HTR-8/SVneo (cell line): ENCODE measurements around the gene TRRAP.

Experiments
- DNase-seq: peaks from one replicate; pipeline ENCODE4 v3.0.0; 2011; ENCODE audit warnings: low spot score, mixed read lengths; ENCODE audit not compliant: insufficient read length
- FAIRE-seq: peaks from 2 replicates; lab custom pipeline; 2011; peaks lifted over from hg19 to GRCh38; lab: Jason Lieb, UNC

TRRAP gene

DNA sequence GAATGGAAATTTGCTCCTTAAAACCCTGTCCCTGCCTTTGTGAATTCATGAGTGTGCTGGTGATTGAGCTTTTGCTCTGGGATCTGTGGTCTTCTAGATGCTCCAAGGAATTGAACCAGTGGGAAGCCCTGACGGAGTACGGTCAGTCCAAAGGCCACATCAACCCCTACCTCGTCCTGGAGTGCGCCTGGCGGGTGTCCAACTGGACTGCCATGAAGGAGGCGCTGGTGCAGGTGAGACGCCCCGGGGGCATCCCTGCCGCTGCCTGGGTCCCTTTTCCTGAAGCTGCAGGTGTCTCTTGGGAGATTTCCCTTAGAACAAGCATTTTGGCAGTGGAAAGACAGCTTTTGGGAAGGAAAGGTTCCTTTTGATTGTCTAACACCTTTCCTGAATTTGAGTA lies 100.3 kb downstream of the TRRAP start:
- DNase-seq, result no peak
- no peak for FAIRE-seq

GRCh38 chr7:98981701-98982100 lies 103.4 kb downstream of the TRRAP start:
- FAIRE-seq (no peak), DNase-seq (no peak)

GRCh38 chr7:98982686-98983085 lies 104.4 kb downstream of the TRRAP start:
- DNase-seq (no peak), FAIRE-seq (no peak)

- DNase-seq, result no peak
- FAIRE-seq, result no peak
Measured at GRCh38 chr7:98984126-98984525, 105.8 kb downstream of the TRRAP start.

DNA sequence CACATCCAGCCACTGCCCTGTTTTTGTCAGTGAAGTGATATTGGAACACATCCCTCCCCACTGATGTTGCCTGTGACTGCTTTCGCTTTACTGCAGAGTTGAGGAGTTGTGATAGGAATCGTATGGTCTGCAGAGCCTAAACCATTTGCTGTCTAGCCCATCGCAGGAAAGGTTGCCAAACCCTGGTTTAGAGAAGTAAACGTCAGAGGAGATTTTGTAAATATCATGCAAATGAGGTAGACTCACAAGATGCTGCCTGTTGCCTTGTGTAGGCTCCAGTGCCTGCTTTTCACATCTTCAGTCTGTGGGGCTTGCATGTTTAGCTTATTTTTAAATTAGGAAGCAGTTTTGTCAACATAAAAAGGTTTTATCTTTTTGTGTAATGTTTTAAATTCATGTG lies 107.1 kb downstream of the TRRAP start:
- DNase-seq (no peak), FAIRE-seq (no peak)

- no peak for FAIRE-seq
- DNase-seq, result no peak
Measured at GRCh38 chr7:98985945-98986344, 107.6 kb downstream of the TRRAP start.

GRCh38 chr7:98988641-98989040 lies 110.3 kb downstream of the TRRAP start:
- FAIRE-seq (no peak), DNase-seq (no peak)

DNA sequence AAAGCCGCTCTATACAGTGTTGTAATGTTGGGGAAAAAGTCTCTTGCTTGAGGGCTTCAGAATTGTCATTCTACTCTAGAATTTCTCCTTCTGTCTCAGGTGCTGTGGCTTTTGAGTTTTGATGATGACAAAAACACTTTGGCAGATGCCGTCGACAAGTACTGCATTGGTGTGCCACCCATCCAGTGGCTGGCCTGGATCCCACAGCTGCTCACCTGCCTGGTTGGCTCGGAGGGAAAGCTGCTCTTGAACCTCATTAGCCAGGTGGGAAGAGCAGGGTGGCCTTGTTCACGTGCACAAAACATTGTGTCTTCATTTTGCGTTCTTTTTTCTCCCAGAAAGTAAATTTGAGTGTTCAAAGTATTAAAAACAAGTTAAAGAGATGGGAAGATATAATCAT lies 112.0 kb downstream of the TRRAP start:
- FAIRE-seq, result no peak

GRCh38 chr7:98991141-98991540 lies 112.8 kb downstream of the TRRAP start:
- DNase-seq, result no peak
- no peak for FAIRE-seq

More for the DNA sequence above, 112.0 kb downstream of the TRRAP start:
- no peak for DNase-seq

DNA sequence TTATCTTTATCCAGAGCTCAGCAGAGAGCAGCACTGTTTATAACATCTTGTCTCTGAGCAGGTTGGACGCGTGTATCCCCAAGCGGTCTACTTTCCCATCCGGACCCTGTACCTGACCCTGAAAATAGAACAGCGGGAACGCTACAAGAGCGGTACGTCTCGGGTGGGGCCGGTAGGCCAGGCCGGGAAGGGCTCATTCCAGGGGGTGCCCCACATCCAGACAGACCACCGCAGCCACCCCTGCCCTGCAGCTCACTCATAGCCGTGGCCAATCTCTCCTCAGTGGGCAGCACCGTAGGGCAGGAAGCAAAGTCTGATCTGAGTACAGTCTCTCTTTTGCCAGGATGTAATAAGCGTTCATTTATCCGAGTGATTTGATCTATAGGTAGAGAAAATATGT lies 113.7 kb downstream of the TRRAP start:
- DNase-seq (no peak), FAIRE-seq (no peak)

GRCh38 chr7:98993024-98993897 lies 114.9 kb downstream of the TRRAP start:
- no peak for FAIRE-seq
- DNase-seq, result no peak

DNA sequence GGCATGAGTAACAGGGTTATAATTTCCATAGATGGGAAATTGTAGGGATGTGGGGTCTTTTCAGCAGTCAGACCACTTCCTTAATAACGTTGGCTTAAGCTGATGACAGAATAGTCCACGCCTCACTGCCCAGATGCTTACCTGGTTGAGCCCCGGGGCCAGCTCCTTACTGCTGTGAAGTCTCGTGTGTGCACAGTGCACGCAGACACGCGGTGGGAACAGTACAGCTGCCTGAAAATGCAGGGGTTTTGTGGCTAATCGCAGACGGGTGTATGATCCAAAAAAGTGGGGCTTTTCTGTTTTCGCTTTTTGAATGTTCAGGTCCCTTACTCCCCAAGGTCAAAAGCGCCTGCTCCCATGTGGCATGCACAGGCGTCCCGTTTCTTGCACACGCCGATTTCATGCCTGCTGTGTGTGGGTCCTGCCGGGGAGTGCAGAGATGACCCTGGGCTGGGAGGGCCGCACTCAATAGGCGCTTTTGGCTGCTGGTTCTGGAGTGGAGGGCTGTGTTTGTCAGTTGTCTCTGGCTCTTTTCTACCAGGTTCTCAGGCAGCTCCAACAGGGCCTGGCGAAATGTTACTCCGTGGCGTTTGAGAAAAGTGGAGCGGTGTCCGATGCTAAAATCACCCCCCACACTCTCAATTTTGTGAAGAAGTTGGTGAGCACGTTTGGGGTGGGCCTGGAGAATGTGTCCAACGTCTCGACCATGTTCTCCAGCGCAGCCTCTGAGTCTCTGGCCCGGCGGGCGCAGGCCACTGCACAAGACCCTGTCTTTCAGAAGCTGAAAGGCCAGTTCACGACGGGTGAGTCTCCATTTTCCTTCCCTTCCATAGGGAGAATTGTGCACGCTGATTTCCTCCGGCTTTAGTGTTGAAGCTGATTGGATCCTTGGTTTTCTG lies 116.0 kb downstream of the TRRAP start:
- no peak for FAIRE-seq
- DNase-seq, result no peak

GRCh38 chr7:98995111-98995510 lies 116.8 kb downstream of the TRRAP start:
- no peak for FAIRE-seq

GRCh38 chr7:98995523-98996149 lies 117.3 kb downstream of the TRRAP start:
- DNase-seq, result no peak
- no peak for FAIRE-seq

More at GRCh38 chr7:98995111-98995510, 116.8 kb downstream of the TRRAP start:
- no peak for DNase-seq

- FAIRE-seq (no peak), DNase-seq (no peak)
Measured at GRCh38 chr7:98996150-98996552, 117.8 kb downstream of the TRRAP start.

GRCh38 chr7:98997846-98998245 lies 119.5 kb downstream of the TRRAP start:
- DNase-seq (no peak), FAIRE-seq (no peak)

- DNase-seq (no peak), FAIRE-seq (no peak)
Measured at GRCh38 chr7:98998821-98999725, 120.7 kb downstream of the TRRAP start.

DNA sequence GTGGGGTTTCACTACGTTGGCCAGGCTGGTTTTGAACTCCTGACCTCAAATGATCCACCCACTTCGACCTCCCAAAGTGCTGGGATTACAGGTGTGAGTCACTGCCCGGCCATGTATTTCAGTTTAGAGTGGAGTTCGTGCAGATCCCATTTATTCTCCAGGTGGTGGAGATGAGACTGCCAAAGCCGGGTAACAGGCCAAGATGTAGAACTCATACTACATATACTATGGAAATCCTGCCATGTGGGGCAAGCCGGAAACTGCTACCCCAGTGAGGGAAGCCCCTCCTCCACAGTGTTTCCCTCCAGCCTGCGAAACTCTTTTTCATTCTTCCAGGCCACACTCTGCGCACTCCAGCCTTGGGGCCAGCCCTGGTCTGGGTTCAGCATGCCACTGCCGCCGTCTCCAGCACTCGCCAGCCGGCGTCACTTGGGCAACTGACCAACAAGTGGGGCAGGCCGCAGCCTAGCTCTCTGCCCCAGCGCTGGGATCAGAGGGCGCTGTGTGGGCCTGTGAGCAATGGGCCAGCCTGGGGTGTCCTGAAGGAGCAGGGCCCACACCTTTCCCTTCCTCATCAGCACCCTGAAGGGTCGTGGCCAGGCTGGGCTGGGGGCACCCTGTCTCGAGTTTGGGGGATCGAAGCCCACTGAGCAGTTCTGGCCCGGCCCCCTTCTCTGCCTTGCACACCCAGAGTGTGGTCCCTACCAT lies 122.0 kb downstream of the TRRAP start:
- DNase-seq (no peak), FAIRE-seq (no peak)

GRCh38 chr7:99000904-99001465 lies 122.7 kb downstream of the TRRAP start:
- no peak for FAIRE-seq
- DNase-seq, result no peak
